ENCODE results near the gene INTS13.
"Not testable (repeated sequence)": the region's sequence is repeated elsewhere in the genome, so short reads cannot be mapped to it uniquely, and the experiment has no call there.

INTS13 gene, protein sequence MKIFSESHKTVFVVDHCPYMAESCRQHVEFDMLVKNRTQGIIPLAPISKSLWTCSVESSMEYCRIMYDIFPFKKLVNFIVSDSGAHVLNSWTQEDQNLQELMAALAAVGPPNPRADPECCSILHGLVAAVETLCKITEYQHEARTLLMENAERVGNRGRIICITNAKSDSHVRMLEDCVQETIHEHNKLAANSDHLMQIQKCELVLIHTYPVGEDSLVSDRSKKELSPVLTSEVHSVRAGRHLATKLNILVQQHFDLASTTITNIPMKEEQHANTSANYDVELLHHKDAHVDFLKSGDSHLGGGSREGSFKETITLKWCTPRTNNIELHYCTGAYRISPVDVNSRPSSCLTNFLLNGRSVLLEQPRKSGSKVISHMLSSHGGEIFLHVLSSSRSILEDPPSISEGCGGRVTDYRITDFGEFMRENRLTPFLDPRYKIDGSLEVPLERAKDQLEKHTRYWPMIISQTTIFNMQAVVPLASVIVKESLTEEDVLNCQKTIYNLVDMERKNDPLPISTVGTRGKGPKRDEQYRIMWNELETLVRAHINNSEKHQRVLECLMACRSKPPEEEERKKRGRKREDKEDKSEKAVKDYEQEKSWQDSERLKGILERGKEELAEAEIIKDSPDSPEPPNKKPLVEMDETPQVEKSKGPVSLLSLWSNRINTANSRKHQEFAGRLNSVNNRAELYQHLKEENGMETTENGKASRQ

DNA sequence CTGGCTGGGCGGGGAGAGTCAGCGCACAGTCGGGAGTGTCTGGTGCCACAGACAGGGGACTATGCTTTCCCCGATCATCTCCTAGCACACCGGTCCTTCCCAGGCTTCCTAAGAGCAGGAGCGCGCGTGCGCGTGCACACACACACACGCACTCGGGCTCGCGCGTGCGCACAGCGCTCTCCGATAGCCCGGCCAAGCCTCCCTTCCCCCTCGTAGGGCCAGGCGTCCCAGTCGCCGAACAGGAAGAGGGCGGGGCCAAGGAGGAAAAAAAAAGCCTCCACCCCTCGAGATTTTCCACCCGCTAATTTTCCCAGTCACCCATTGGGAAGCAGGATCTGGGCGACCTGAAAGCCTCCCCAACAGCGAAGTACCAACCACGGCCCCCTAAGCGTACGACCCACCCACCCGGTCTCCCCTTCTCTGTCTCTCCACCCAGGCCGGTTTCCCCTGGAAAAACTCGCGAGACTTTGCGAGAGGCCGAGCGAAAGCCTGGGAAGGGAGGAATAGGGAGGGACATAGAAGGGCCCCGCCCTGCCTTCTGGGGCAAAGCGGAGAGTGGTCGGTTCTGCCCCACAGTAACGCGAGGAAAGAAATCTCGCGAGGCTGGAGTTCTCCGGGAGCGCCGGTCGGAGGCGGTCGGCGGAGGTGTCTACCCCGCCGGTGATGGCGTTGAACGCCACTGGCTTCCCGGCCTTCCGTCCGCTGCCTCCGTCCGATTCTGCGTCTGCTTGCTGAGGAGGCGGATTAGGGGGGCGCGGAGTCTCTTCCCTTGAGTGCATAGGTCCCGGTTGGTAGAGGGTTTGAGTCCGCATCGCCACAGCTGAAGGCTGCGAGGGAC is at the start of gene INTS13, which contains the start of gene FGFR1OP2:
Gene INTS13, minus strand, starts transcription at position 119 of the 838 bp plus-strand sequence. CDS start 1,178 bp downstream, outside the sequence.
Gene FGFR1OP2, plus strand, starts transcription at position 608 of the 838 bp plus-strand sequence. CDS start 15,689 bp downstream, outside the sequence.
- peak; percentile 93 for DNase-seq (ENCODE audit: low read depth, low spot score)
- peak within 1 kb of the TSS; percentile 92 for H3K27ac ChIP-seq

DNA sequence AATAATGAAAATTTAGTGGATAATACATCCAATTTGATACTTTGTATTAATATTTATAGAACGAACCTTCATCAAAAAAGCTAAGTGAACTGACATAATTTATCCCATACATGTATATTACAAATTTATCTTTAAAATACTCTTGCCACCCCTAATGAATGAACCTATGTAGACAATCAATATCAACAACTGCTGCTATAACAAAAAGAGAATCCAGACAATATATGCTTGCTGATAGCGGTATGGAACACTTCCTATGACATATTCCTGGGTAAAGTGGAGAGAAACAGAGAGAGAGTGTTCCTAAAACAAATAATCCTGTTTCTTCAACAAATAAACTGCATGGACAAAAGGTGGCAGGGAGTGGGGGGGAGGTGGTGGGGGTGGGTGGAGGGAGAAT is 45.1 kb upstream of the INTS13 start:
- H3K27ac ChIP-seq = no peak overlapping the region
- DNase-seq (ENCODE audit: low read depth, low spot score) = no peak

DNA sequence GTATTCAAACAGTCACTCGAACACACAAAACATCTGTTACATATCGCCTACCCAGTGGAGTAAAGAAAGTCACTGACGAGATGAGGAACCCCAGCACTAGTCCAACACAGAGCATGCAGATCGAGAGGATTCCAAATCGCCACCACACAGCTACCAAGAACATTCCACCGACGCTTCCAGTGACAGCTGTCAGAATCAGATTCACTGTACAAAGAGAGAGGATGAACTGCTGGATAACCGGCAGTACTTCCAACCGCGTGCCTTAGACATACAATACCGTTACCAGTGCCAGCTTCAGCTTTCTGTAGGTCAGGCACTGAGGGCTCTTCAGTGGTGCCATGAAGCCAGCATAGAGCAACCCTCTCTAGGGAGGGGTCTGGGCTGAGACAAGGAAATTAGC is 42.0 kb upstream of the INTS13 start:
- DNase-seq (ENCODE audit: low read depth, low spot score) = no peak
- H3K27ac ChIP-seq = no peak overlapping the region

DNA sequence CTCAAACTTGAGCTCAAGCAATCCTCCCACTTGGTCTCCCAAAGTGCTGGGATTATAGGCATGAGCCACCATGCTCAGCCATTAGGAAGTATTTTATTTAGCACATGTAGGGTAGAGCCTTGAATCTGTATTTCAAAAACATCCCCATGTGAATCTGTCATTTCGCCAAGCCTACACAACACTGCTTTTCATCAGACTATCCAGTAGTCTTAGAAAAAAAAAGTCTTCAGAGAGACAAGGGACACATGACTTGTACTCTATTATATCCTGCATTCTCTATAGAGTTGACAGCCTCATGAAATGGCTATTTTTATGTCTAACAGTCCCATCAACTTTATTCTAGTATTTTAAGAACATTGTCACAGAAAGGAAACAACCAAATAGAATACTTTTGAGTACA is 41.0 kb upstream of the INTS13 start:
- no peak for DNase-seq (ENCODE audit: low read depth, low spot score)
- H3K27ac ChIP-seq = no peak overlapping the region

DNA sequence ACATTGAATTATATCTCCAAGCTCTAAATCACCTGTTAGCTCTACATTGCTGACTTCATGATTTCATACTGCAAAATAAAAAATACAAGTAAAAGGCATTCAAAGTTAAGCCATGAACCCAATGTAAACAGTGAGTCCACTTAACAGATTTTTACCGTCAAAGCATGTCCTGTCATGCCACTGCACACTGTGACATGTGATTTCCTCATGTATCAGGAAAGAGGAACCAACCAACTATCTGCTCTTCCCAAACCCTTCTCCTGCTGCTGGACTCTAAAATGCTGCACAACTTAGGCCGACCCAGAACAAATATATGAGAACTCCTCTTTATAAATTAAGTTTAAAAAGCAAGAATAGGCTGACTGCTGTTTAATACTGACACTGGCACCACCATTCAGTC is 38.9 kb upstream of the INTS13 start:
- peak; percentile 24 for DNase-seq (ENCODE audit: low read depth, low spot score)
- H3K27ac ChIP-seq = peak overlapping the region; percentile 38

DNA sequence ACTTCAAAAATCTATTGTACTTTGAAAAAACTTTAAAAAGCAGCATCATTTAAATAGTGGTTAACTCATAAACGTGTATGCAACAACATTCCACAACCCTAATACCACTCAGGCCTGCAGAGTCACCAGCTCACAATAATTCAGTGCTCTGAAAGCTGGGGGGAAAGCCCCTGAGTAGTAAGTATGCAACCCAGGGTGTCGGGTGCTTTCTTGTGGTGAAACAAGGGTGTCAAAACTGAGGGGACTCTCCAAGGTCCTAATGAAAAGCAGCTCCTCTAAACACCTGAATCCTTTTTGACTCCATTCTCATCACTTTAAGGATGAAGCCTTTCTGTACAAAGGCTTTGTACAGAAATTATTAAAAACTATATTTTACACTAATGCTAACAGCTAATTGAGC is 34.2 kb upstream of the INTS13 start:
- no peak for DNase-seq (ENCODE audit: low read depth, low spot score)
- no peak overlapping the region for H3K27ac ChIP-seq

DNA sequence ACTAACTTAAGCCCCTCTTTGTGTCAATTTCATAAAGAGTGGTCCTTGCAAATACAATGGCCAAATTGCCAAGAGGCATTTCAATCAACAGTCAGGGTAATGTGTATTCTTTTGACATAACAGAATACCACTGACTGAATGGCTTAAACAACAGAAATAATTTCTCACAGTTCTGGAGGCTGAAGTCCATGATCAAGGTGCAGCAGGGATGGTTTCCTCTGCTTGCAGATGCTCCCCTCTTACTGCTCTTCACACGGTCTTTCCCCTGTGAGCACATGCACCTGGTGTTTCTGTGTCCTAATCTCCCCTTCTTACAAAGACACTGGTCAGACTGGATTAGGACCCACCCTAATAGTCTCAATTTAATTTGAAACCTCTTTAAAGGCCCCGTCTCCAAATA is 32.4 kb upstream of the INTS13 start:
- H3K27ac ChIP-seq = no peak overlapping the region
- no peak for DNase-seq (ENCODE audit: low read depth, low spot score)

DNA sequence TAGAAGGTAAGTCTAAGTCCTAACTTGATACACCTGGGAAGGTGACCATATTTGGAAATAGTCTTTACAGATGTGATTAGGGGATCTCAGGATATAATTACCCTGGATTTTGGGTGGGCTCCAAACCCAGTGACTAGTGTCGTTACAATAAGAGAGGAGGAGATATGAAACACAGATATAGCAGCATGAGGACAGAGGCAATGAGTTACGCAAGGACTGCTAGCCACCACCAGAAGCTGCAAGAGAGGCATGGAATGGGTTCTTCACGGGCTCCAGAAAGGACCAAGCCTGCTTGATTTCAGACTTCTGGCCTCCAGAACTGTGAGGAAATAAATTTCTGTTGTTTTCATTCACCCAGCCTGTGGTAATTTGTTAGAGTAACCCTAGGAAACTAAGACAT is 29.1 kb upstream of the INTS13 start:
- no peak overlapping the region for H3K27ac ChIP-seq
- DNase-seq (ENCODE audit: low read depth, low spot score) = no peak

DNA sequence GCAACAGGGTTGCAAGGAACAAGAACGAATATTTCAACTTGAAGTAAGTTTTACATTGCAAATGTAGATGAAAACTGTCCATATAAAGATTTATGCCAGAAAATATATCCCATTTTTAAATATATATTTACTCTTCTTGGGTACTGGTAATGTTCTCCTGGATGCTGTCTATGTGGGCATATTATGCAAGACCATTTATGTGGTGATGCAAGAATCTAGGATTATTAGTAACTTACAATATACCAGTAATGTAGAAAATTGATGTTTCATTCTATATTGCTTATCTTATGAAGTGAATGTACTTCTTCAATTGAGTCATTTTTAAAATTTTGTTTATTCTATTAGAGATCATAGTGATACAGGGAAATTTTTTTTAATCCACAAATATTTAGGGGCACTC is 25.6 kb upstream of the INTS13 start:
- no peak for DNase-seq (ENCODE audit: low read depth, low spot score)
- H3K27ac ChIP-seq = peak overlapping the region; percentile 16

DNA sequence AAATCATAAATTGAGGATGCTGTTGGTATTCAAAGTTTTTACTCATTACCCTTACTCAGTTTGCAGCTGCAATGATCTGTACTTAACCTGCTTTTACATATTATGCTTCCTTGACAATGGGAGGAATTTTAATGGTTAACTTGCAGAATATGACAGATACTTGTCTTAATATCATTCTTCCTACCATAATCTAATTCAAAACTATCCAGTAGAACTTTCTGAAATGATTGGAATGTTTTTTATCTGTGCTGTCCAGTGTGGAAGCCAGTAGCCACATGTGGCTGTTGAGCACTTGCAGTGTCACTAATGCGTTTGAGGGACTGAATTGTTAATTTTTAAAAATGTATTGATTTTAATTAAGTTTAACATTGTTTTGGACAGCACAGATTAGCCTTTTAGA is 24.0 kb upstream of the INTS13 start:
- H3K27ac ChIP-seq = no peak overlapping the region
- no peak for DNase-seq (ENCODE audit: low read depth, low spot score)

DNA sequence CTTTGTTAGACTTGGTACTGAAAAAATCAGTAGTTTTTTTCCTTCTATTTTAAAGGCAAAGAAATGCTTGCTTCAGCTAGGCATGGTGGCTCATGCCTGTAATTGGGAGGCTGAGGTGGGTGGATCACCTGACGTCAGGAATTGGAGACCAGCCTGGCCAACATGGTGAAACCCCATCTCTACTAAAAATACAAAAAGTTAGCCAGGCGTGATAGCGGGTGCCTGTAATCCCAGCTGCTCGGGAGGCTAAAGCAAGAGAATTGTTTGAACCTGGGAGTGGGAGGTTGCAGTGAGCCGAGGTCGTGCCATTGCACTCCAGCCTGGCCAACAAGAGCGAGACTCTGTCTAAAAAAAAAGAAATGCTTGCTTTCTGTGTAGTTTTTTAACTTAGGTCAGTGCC is 23.6 kb upstream of the INTS13 start:
- DNase-seq (ENCODE audit: low read depth, low spot score); H3K27ac ChIP-seq: not testable (repeated sequence)

DNA sequence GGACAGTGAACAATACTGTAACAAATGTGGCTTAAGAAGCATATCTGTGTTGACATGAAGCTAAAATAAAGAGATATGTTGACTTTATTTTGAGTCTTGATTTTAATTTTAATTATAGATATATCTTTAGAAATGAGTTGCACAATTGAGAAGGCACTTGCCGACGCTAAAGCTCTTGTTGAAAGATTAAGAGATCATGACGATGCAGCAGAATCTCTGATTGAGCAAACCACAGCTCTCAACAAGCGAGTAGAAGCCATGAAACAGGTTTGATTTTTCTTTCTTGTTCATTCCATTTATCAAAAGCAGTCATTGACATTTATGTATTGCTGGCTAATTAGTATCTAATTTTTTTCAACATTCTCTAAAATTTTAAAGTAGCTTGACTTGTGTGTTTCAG is 16.2 kb upstream of the INTS13 start:
- DNase-seq (ENCODE audit: low read depth, low spot score) = no peak
- no peak overlapping the region for H3K27ac ChIP-seq

DNA sequence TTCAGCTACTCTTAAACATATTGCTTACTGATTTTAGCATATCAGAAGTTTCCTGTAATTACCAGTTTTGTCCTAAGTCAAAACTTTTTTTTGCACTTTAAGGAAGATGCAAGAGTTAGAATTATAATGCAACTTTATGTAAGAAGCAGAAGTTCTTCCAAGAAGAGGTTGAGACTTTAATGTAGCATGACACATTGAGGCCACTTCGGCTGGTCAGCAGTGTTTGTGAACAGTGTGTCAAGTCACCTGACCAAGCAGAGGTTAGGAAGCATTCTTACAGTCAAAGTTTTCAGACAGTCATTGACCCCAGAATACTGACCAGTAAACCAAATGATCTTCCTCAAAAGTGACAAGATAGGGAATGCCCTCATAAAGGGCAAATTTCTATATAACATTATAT is 15.7 kb upstream of the INTS13 start:
- H3K27ac ChIP-seq = no peak overlapping the region
- no peak for DNase-seq (ENCODE audit: low read depth, low spot score)

DNA sequence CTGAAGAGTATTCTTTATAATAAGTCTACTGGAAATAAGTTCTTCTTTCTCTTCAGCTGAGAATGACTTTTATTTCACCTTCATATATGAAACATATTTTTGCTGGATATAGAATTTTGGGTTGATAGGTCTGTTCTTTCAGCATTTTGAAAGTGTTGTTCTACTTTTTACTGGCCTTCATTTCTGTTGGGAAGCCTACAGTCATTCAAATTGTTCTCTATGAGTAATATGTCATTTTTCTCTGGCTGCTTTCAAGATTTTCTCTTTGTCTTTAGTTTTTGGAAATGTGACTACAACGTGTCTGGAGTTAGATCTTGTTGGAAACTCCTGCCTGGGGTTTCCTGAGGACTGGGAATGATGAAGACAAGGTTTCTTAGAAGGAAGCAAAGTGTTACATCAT is 10.5 kb upstream of the INTS13 start:
- no peak overlapping the region for H3K27ac ChIP-seq

DNA sequence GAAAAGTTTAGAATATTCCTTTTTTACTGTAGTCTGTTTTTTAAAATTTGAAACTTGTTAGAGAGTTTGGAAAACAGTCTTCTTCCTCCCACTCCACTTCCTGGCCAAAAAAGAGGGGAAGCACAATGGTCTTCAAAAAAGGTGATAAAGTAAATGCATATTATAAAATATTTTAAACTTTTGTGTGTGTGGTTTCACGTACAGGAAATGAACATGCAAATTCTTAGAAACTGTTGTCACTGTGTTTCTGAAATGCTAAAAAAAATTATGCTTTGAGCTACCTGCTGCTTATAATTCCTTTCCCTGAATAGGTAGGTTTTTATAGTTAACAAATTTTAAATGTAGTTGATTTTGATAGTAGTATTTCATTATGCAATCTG is 3.4 kb upstream of the INTS13 start:
- peak overlapping the region; percentile 11 for H3K27ac ChIP-seq
- no peak for DNase-seq (ENCODE audit: low read depth, low spot score)

More for the DNA sequence above, 10.5 kb upstream of the INTS13 start:
- DNase-seq (ENCODE audit: low read depth, low spot score) = no peak

DNA sequence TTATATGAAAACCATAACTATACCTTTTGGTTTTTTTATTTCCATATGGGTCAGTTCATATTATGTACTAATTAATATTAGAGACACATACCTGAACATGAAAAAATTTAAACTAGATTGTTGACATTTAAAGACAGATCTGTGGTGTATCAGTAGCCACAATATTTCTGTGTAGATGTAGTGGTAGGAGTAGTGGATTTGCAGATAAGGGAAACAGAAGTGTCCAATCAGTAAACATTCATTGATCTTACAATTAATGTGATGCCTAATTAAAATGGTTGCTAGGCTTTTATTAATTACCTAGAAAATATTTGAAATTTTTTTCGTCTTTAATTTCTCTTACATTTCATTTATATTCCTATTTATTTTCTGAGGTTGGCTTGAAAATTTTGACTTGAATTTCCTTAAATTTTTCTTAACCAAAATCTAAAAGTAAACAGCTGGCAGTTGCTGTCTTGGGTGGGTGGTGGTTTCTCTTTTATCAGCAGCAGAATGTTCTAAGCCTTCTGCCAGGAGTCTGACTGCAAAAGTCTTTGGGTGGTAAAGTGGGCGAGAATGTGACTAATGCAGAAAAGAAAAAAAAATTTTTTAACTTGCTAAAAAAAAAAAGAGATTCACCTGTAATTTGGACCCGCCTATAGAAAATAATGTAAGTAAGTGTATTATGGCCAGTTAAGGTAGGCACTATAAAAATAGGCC is 2.9 kb upstream of the INTS13 start:
- H3K27ac ChIP-seq = peak overlapping the region; percentile 11
- DNase-seq (ENCODE audit: low read depth, low spot score) = no peak

DNA sequence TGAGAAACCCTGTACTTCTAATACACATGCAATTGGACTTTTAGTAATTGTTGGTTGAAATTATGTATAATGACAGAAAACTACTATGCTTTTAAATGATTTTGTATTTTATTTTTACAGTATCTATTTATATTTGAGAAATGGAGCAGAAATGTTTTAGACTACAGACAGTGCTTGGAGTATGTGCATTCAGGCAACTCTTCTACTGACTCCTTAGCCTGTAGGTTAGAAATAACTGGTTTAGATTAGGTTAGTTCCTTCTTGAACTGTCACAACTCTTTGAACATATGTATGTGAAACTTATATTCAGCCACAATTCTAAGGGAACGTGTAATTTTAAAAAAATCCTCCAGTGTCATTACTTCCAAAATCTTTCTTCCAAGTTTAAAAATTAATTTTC is 2.2 kb upstream of the INTS13 start:
- H3K27ac ChIP-seq = no peak overlapping the region
- no peak for DNase-seq (ENCODE audit: low read depth, low spot score)

DNA sequence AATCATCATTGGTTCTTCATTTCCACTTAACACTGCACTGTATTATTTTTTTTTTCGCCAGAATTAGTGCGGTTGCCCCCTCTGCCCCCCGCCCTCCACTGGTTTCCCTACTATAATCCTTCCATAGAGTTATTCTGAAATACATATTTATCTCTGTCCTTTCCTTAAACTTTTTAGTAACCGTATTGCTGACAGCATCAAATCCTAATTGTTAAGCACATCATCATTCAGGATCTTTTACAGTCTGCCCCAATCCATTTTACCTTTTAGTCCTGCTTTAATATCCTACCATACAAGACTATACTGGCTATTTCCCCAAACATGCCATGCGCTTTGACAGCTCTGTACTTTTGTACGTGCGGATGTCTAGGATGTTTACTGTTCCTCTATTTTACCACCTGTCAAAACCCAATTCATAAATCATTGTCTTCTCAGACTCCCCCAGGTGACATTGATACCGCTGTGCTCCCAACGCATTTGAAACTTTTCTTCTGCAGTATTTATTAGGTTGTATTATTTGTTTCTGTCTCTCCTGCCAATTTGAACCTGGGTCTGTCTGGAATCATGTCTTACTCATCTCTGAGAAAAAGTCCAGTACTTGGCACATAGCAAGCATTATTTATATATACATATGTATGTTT is 1.5 kb upstream of the INTS13 start:
- DNase-seq (ENCODE audit: low read depth, low spot score) = no peak
- peak overlapping the region; percentile 92 for H3K27ac ChIP-seq

DNA sequence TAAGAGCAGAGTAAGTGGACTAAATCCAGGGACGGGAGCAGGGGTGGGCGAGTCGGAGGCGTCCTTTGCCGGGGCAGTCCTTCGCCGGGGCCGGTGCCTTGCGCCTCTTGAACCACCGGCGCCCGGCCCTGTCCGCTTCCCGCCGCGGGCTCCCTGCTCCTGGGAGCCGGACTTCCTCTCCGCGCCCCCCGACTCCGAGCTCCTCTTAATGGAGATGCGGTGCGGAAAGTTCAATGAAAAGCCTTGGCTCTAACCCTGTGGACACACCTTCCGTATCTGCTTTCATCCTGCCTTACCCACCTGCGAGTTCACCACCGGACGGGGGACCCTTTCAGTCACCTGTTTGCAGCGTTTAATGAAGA is 901 bp upstream of the INTS13 start:
- DNase-seq (ENCODE audit: low read depth, low spot score) = no peak
- H3K27ac ChIP-seq = peak overlapping the region; percentile 92

DNA sequence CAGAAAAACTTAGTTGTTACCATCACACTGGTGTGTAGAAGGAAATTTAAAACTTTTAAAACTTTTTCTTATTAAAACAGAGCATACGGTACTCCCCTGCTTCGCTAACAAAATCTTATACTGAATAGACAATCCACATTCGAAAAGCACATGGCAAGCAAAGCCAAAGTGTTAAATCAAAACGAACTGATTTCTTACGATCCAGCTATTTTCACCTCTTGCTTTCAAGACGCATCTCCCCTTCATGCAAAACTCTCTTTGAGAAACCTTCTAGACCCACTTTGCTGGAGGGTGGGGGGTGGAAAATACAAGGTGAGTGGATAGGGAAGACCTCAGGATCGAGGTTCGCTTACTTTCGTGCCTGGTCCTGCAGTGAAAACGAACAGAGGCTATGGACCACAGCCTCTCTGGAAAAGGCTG is 328 bp downstream of the INTS13 start:
- peak overlapping the region; percentile 92 for H3K27ac ChIP-seq
- no peak for DNase-seq (ENCODE audit: low read depth, low spot score)

Data from epithelial cell of prostate (primary cell).